Tibial artery (tissue), 4 donors: ENCODE data around the gene TSC22D1.
A peak's percentile ranks its signal among the peaks of the same experiment; 100 is the strongest.

Source experiments
- DNase-seq, 2 donors: peaks; one replicate each; pipeline ENCODE4 v3.0.0-alpha.2; 2019
- H3K27ac ChIP-seq, 2 donors: fragments of 200-600 bp; sonication (generic) in 1 of 2; 1 replicate in 1 of 2; 2 replicates in 1 of 2; pipeline ENCODE4 v1.5.1; 2018 to 2019; ENCODE audit warnings: mild to moderate bottlenecking in 1 of 2
- H3K27me3 ChIP-seq, 2 donors: fragments of 200-600 bp; sonication (generic) in 1 of 2; one replicate each; pipeline versions ENCODE4 v1.5.1 to v1.6.0; 2016 to 2019
- H3K36me3 ChIP-seq, 3 donors: fragments of 200-600 bp; sonication (generic) in 2 of 3; one replicate each; pipeline ENCODE4 v1.5.1; 2016 to 2019; ENCODE audit warnings: mild to moderate bottlenecking in 2 of 3
- H3K4me1 ChIP-seq, 4 donors: fragments of 200-600 bp; sonication (generic) in 2 of 4; 1 replicate in 3 of 4; 2 replicates in 1 of 4; pipeline ENCODE4 v1.5.1; 2016 to 2019
- H3K4me3 ChIP-seq, 2 donors: fragments of 200-600 bp; sonication (generic) in 1 of 2; 1 replicate in 1 of 2; 2 replicates in 1 of 2; pipeline ENCODE4 v1.5.1; 2018 to 2019; ENCODE audit warnings: mild to moderate bottlenecking in 2 of 2
- H3K9me3 ChIP-seq, 3 donors: fragments of 200-600 bp; sonication (generic) in 1 of 3; one replicate each; pipeline ENCODE4 v1.5.1; 2016 to 2019
- intact Hi-C: fragments of 100-400 bp; cut with DNase I; formaldehyde crosslinking; loops from one replicate; pipeline ENCODE4 v1.15.0; 2023; ENCODE audit warnings: low total_unique reads
- TF ChIP-seq, protein P1 (sequence below), 2 experiments: fragments of 200-600 bp in 1 of 2; fragments of 450-650 bp in 1 of 2; IDR thresholded peaks; one replicate each; pipeline ENCODE4 v1.5.1; 2017 to 2019; ENCODE audit warnings: antibody characterized with exemption in 2 of 2, mild to moderate bottlenecking in 1 of 2, moderate library complexity in 1 of 2

The TSC22D1 gene

DNA sequence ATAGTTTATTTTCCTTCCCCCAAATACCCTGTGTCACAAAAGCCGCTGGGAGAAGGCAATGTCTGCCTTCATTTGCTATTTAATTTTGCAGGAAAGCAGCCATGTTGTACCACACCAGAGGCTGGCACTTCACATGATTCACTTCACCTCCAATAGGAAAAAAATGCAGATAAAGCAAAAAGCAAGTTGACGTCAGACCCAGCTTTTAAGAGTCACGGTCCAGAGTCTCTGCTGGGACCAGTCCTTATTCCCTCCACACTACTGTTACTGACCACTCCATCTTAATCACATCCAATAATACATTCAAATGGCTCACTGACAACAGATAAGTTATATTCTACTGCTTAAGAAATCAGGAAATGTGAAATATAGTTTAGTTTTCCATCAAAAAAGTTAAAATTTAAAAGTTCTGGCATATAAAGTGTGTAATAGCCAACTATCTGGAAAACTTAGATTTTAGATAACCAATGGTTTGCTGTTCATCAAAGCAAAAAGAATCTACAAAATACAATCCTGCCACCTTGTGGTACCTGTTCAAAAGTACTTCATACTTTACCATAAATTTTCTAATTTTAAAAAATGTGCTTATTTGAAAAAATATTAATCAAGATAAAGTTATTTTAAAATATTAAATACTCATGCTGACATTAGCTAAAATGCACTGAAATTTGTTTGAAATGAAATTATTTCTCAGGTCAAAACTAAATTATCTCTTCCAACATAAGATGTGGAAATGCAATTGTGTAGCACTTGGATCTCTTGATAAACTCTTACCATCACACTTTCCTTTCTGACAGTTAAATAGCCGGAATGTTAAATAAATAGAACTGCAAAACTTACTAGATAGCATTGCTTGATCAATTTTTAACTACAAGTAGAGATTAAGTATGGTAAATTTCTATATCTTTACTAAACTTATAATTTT lies 105.2 kb downstream of the TSC22D1 start:
- H3K27ac ChIP-seq = peak overlapping the region in 1 of 2 donors; percentile 5
- intact Hi-C loops = loop anchor here (5.0 to 10.0 kb wide), 2 partner anchors 34 to 566 kb away; no protein-coding TSS in a partner anchor
- H3K36me3 ChIP-seq = no peaks in the 10 kb centered on the region
- peaks cover 0 to 59% (median 11%) of the 10 kb centered on the region in 4 donors for H3K4me1 ChIP-seq
- TF ChIP-seq, protein P1, sequence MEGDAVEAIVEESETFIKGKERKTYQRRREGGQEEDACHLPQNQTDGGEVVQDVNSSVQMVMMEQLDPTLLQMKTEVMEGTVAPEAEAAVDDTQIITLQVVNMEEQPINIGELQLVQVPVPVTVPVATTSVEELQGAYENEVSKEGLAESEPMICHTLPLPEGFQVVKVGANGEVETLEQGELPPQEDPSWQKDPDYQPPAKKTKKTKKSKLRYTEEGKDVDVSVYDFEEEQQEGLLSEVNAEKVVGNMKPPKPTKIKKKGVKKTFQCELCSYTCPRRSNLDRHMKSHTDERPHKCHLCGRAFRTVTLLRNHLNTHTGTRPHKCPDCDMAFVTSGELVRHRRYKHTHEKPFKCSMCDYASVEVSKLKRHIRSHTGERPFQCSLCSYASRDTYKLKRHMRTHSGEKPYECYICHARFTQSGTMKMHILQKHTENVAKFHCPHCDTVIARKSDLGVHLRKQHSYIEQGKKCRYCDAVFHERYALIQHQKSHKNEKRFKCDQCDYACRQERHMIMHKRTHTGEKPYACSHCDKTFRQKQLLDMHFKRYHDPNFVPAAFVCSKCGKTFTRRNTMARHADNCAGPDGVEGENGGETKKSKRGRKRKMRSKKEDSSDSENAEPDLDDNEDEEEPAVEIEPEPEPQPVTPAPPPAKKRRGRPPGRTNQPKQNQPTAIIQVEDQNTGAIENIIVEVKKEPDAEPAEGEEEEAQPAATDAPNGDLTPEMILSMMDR (IDR thresholded peaks at IDR 0.05) = peak; percentile 51 to 53
- no peak overlapping the region for H3K4me3 ChIP-seq
- H3K27me3 ChIP-seq = no peaks in the 10 kb centered on the region
- no peak for DNase-seq
- H3K9me3 ChIP-seq = no peaks in the 10 kb centered on the region

DNA sequence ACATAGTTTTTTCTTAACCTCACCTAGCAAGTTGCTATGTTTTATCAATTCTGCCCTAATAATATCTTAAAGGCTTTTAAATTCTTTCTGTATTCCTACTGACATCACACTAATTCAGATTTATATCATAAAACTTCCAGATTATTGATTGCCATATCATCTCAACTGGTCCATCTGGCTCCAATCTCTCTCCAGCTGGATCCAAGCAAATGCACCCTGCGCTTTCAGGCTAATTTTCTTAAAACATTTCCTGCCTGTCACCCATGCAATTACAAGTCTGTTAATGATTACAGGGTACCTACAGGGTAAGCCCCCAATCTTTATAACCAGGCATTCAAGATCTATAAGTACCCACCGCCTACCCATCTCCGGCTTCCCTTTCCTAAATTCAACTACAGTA lies 107.3 kb downstream of the TSC22D1 start:
- Histone ChIP-seq H3K9me3 (no peaks in the 10 kb centered on the region), H3K27ac (no peak overlapping the region), H3K36me3 (no peaks in the 10 kb centered on the region), H3K4me3 (no peak overlapping the region), H3K27me3 (no peaks in the 10 kb centered on the region), H3K4me1 (peaks cover 0 to 59% (median 12%) of the 10 kb centered on the region in 4 donors)
- DNase-seq = no peak
- intact Hi-C loops = no loop called here
- TF ChIP-seq, protein P1 (IDR thresholded peaks at IDR 0.05) = no peak

DNA sequence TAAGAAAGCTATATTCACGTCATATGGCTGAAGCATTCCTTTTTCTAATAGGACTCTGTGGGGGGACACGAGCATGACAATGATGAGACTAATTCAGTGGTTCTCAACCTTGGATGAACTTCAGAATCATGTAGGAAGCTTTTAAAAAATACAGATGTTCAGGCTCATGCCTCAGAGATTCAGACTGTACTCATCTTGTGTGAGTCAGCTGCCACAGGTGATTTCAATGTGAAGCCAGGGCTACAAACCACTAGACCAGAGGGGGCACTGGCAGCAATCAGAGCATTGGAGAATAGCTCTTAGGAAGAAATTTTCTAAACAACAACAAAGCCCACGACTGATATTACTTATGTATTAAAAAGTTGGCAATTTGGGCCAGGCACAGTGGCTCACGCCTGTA lies 110.8 kb downstream of the TSC22D1 start:
- no peak for DNase-seq
- no peak overlapping the region for H3K27ac ChIP-seq
- no peaks in the 10 kb centered on the region for H3K9me3 ChIP-seq
- intact Hi-C loops = no loop called here
- H3K4me1 ChIP-seq = peaks cover 0 to 57% (median 7%) of the 10 kb centered on the region in 4 donors
- TF ChIP-seq, protein P1 (IDR thresholded peaks at IDR 0.05) = no peak
- no peaks in the 10 kb centered on the region for H3K36me3 ChIP-seq
- no peak overlapping the region for H3K4me3 ChIP-seq
- H3K27me3 ChIP-seq = no peaks in the 10 kb centered on the region

DNA sequence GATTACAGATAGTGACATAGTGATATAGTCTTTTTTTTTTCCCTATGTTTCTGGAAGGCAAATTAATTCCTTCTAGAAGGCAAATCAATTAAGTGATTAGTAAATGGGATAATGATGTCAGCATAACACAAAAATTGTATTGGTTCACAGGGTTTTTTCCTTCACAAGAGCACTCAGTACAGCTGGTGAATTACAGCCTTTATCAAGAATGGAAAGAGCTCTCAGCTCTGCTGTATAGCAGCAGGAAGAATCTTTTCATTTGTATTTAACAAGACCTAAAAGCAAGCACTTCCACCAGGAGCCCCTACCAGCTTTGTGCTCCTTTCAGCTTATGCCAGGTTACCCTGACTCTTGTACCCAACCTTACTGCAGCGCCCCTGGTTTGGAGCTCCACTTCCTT lies 111.7 kb downstream of the TSC22D1 start:
- H3K9me3 ChIP-seq = no peaks in the 10 kb centered on the region
- no peak for DNase-seq
- no peaks in the 10 kb centered on the region for H3K36me3 ChIP-seq
- no peak overlapping the region for H3K4me3 ChIP-seq
- H3K27me3 ChIP-seq = no peaks in the 10 kb centered on the region
- H3K4me1 ChIP-seq = peaks cover 0 to 50% (median 7%) of the 10 kb centered on the region in 4 donors
- TF ChIP-seq, protein P1 (IDR thresholded peaks at IDR 0.05) = no peak
- intact Hi-C loops = no loop called here
- H3K27ac ChIP-seq = no peak overlapping the region

DNA sequence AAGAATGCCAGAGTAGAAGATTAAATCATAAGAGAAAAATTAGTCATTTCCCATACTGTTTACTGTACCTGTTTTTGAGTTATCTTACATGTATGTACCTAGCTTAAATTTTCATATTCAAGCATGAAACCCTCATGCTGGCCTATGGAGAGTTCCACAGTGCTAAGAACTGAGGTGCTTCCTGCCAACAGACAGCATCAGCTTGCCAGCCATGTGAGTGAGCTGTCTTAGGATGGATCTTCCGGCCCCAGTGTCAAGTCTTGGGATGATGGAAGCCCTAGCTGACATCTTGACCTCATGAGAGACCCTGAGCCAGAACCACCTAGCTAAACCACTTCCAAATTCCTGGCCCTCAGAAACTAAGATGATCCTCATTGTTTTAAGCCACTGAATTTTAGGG lies 112.4 kb downstream of the TSC22D1 start:
- peaks cover 0 to 46% (median 4%) of the 10 kb centered on the region in 4 donors for H3K4me1 ChIP-seq
- intact Hi-C loops = no loop called here
- no peaks in the 10 kb centered on the region for H3K9me3 ChIP-seq
- no peak for DNase-seq
- no peaks in the 10 kb centered on the region for H3K27me3 ChIP-seq
- H3K4me3 ChIP-seq = no peak overlapping the region
- no peaks in the 10 kb centered on the region for H3K36me3 ChIP-seq
- no peak overlapping the region for H3K27ac ChIP-seq
- TF ChIP-seq, protein P1 (IDR thresholded peaks at IDR 0.05) = no peak
